HEK293 (cell line): ENCODE data around the gene USP2.

Experiments used
- CTCF ChIA-PET: fragments of 350-600 bp; formaldehyde crosslinking; extraction: SDS; loops from one replicate; lab custom pipeline; 2021; ENCODE audit warnings: antibody characterized with exemption; lab: Yijun Ruan, JAX
- POLR2A ChIA-PET: fragments of 300-600 bp; formaldehyde crosslinking; extraction: SDS; loops from one replicate; lab custom pipeline; 2020; ENCODE audit warnings: antibody characterized with exemption, inconsistent platforms; lab: Yijun Ruan, JAX
- H3K27ac ChIP-seq: fragments of 200-500 bp; sonication (Bioruptor generic); 2 replicates; pipeline ENCODE4 v1.5.1; 2014; ENCODE audit warnings: low read depth, low read length, control low read depth, inconsistent platforms; ENCODE audit errors: extremely low read depth
- H3K36me3 ChIP-seq, 2 experiments: fragments of 200-500 bp in 1 of 2; sonication (Bioruptor generic) in 1 of 2; 1 replicate in 1 of 2; 2 replicates in 1 of 2; pipeline ENCODE4 v1.5.1; 2014 to 2017; ENCODE audit warnings: inconsistent platforms in 2 of 2, low read length in 2 of 2; ENCODE audit not compliant: control insufficient read depth in 2 of 2, insufficient read depth in 1 of 2
- H3K4me1 ChIP-seq: fragments of 200-500 bp; sonication (Bioruptor generic); 2 replicates; pipeline ENCODE4 v1.5.1; 2014; ENCODE audit warnings: mild to moderate bottlenecking, low read length, inconsistent platforms; ENCODE audit not compliant: control insufficient read depth, insufficient read depth
- H3K4me3 ChIP-seq: 2 replicates; pipeline ENCODE4 v1.5.1; 2011; ENCODE audit warnings: low read depth, mild to moderate bottlenecking, control low read depth, low read length, moderate library complexity
- H3K9me3 ChIP-seq: fragments of 200-500 bp; sonication (Bioruptor generic); 2 replicates; pipeline ENCODE4 v1.5.1; 2014; ENCODE audit warnings: low read depth, low read length, inconsistent platforms; ENCODE audit not compliant: control insufficient read depth, insufficient read depth
- BCL11A ChIP-seq: fragments of 450-650 bp; formaldehyde crosslinking; IDR thresholded peaks from 2 replicates; pipeline ENCODE4 v1.5.1; 2016; ENCODE audit warnings: low read depth, missing biosample characterization, missing genetic modification characterization
- HOXC10 ChIP-seq: sonication (generic); formaldehyde crosslinking; IDR thresholded peaks from 2 replicates; pipeline ENCODE4 v1.8.1; 2023; ENCODE audit warnings: mild to moderate bottlenecking, missing genetic modification reagents
- KLF8 ChIP-seq: fragments of 450-650 bp; formaldehyde crosslinking; IDR thresholded peaks from 2 replicates; pipeline ENCODE4 v1.5.1; 2016; ENCODE audit warnings: missing biosample characterization, missing genetic modification characterization
- MYNN ChIP-seq: fragments of 450-650 bp; formaldehyde crosslinking; IDR thresholded peaks from 2 replicates; pipeline ENCODE4 v1.5.1; 2016; ENCODE audit warnings: missing biosample characterization, missing genetic modification characterization, borderline replicate concordance
- PRDM1 ChIP-seq: fragments of 450-650 bp; formaldehyde crosslinking; IDR thresholded peaks from 2 replicates; pipeline ENCODE4; 2016; ENCODE audit warnings: missing biosample characterization, missing genetic modification characterization
- PRDM10 ChIP-seq: fragments of 450-650 bp; formaldehyde crosslinking; IDR thresholded peaks from 2 replicates; pipeline ENCODE4 v1.5.1; 2016; ENCODE audit warnings: missing biosample characterization, missing genetic modification characterization
- SCRT2 ChIP-seq: fragments of 450-650 bp; formaldehyde crosslinking; IDR thresholded peaks from 2 replicates; pipeline ENCODE4 v1.5.1; 2016; ENCODE audit warnings: missing biosample characterization, missing genetic modification characterization
- ZNF23 ChIP-seq: fragments of 450-650 bp; formaldehyde crosslinking; IDR thresholded peaks from 2 replicates; pipeline ENCODE4 v1.5.1; 2016; ENCODE audit warnings: missing biosample characterization, missing genetic modification characterization, borderline replicate concordance
- ZNF280C ChIP-seq: fragments of 450-650 bp; formaldehyde crosslinking; IDR thresholded peaks from 2 replicates; pipeline ENCODE4 v1.5.1; 2016; ENCODE audit warnings: missing biosample characterization, missing genetic modification characterization
- ZNF280D ChIP-seq: fragments of 450-650 bp; formaldehyde crosslinking; IDR thresholded peaks from 2 replicates; pipeline ENCODE4 v1.5.1; 2016; ENCODE audit warnings: missing biosample characterization, missing genetic modification characterization
- ZNF416 ChIP-seq: fragments of 450-650 bp; formaldehyde crosslinking; IDR thresholded peaks from 2 replicates; pipeline ENCODE4 v1.5.1; 2016; ENCODE audit warnings: missing biosample characterization, missing genetic modification characterization
- ZNF518A ChIP-seq: fragments of 450-650 bp; formaldehyde crosslinking; conservative IDR thresholded peaks from 2 replicates; pipeline ENCODE4 v1.5.1; 2016; ENCODE audit warnings: low read depth, missing biosample characterization, missing genetic modification characterization
- ZNF610 ChIP-seq: fragments of 450-650 bp; formaldehyde crosslinking; IDR thresholded peaks from 2 replicates; pipeline ENCODE4 v1.5.1; 2016; ENCODE audit warnings: missing biosample characterization, missing genetic modification characterization, borderline replicate concordance
- ZNF692 ChIP-seq: fragments of 450-650 bp; formaldehyde crosslinking; IDR thresholded peaks from 2 replicates; pipeline ENCODE4 v1.5.1; 2016; ENCODE audit warnings: missing biosample characterization, missing genetic modification characterization
- ZNF768 ChIP-seq: fragments of 450-650 bp; formaldehyde crosslinking; IDR thresholded peaks from 2 replicates; pipeline ENCODE4 v1.5.1; 2018; ENCODE audit warnings: missing biosample characterization, mild to moderate bottlenecking, missing genetic modification characterization

The USP2 gene

GRCh38 chr11:119427279-119427678, 45.8 kb upstream of the USP2 start:
- CTCF ChIA-PET: interaction anchor here (0.5 to 1.7 kb wide), 4 partner anchors 20 to 104 kb away, joined by 3 to 4 read pairs (median 4); partner anchors contain the start of gene USP2
- H3K4me3 ChIP-seq: no peak overlapping the region
- H3K9me3 ChIP-seq: no peaks in the 10 kb centered on the region
- no peak overlapping the region for H3K27ac ChIP-seq
- H3K4me1 ChIP-seq: no peaks in the 10 kb centered on the region
- no peak for TF ChIP-seq MYNN (tag by site-specific recombination)
- TF ChIP-seq BCL11A: no peak
- no peak for TF ChIP-seq KLF8 (tag by site-specific recombination)
- no peak for TF ChIP-seq ZNF768
- no peak for TF ChIP-seq SCRT2 (tag by site-specific recombination)
- no peak for TF ChIP-seq ZNF692
- no peak for TF ChIP-seq ZNF518A (tag by site-specific recombination)
- TF ChIP-seq PRDM1: no peak
- TF ChIP-seq ZNF610 (tag by site-specific recombination): no peak
- no peak for TF ChIP-seq PRDM10 (tag by site-specific recombination)
- no peak for TF ChIP-seq ZNF416
- TF ChIP-seq ZNF23 (tag by site-specific recombination): no peak
- TF ChIP-seq ZNF280D (tag by site-specific recombination): no peak
- no peak for TF ChIP-seq ZNF280C (tag by site-specific recombination)
- TF ChIP-seq HOXC10 (CRISPR knock-in tag): no peak
- no peaks in the 10 kb centered on the region for H3K36me3 ChIP-seq
- POLR2A ChIA-PET: no interaction called here
